ENCODE measurements around the gene ADAM22. TPM values are rescaled to one million over a fixed set of nuclear protein-coding genes. Genes with fewer than 3 reads are reported as not detected.

ADAM22 gene
- total and polyA plus RNA-seq, 4 experiments from 2014 or later = 0.21 to 7.7 (median 3.5) TPM

DNA sequence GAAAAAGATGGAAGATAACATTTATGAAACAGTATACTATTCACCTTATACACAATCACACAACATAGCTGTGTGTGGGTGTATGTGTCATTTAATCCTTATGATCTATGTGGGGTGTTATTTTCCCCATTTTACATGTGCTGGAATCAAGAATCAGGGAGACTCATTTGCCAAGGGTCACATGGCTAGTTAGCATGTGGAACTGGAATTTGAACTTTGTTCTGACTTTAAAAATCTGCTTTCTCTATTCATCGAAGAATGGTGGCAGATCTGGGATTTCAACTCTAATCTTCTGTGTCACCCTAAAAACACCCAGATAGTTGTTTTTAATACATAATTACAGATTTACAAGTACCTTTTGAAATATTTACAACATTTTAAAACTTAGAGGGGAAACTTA is 65.2 kb downstream of the ADAM22 start:
- ChIA-PET CTCF (ENCODE audit: partially characterized antibody) (no interaction called here), POLR2A (ENCODE audit: partially characterized antibody) (no interaction called here)
- Mint-ChIP-seq H3K4me1 (no peaks in the 10 kb centered on the region), H3K27ac (no peak overlapping the region), H3K4me3 (no peak overlapping the region), H3K27me3 (no peaks in the 10 kb centered on the region), H3K9me3 (no peaks in the 10 kb centered on the region), H3K36me3 (no peaks in the 10 kb centered on the region)
- intact Hi-C loops (cut with micrococcal nuclease) = no loop called here
- Histone ChIP-seq H3K9me3 (ENCODE audit: control insufficient read depth in 1 of 2, low read length in 2 of 2) (no peaks in the 10 kb centered on the region), H3K4me3 (ENCODE audit: low read length in 2 of 2) (no peak overlapping the region), H3K36me3 (ENCODE audit: insufficient read depth, low read length) (no peaks in the 10 kb centered on the region), H3K27me3 (ENCODE audit: insufficient read depth, low read length) (no peaks in the 10 kb centered on the region), H3K27ac (ENCODE audit: low read depth, low read length) (no peak overlapping the region), H3K4me1 (ENCODE audit: insufficient read depth, low read length) (no peaks in the 10 kb centered on the region)
- no peak for DNase-seq

DNA sequence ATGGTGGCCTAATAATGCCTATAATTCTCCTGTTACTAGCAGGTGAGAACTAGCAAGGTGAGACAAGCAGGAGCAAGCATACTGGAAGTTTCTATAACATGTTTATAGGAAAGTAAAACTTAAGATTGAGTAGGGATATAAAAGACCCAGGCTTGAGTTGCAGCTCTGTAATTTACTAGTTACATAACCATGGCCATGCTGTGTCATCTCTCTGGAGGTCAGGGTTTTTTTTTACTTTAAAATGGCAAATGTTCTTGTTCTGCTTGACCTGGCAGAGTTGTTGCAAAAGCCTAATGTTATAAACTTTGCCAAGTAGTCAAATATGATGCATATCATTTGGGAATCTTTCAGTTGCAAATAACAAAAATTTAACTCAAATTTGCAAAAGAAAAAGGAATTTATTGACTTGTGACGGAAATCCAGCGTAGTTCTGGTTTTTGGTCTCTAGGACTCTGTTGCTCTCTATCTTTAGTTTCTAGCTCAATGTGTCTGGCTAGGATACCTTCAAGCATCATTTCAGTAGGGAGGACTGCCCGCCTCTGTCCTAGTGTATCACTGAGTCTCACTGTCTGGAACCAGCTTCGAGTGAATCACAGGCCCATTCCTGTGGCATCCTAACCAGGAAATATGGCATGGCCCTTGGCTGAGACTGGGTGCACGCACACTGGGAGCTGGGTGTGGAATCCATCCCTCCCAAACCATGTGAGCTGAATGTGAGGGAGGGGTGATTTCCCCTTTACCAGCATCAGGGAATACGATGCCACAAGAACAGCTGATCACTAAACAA is 67.9 kb downstream of the ADAM22 start:
- no peak for DNase-seq
- Mint-ChIP-seq H3K4me3 (no peak overlapping the region), H3K4me1 (no peaks in the 10 kb centered on the region), H3K36me3 (no peaks in the 10 kb centered on the region), H3K27ac (no peak overlapping the region), H3K9me3 (no peaks in the 10 kb centered on the region), H3K27me3 (no peaks in the 10 kb centered on the region)
- H3K36me3 ChIP-seq (ENCODE audit: insufficient read depth, low read length) = no peaks in the 10 kb centered on the region
- H3K9me3 ChIP-seq (ENCODE audit: control insufficient read depth in 1 of 2, low read length in 2 of 2) = no peaks in the 10 kb centered on the region
- H3K4me3 ChIP-seq (ENCODE audit: low read length in 2 of 2) = no peak overlapping the region
- no peaks in the 10 kb centered on the region for H3K4me1 ChIP-seq (ENCODE audit: insufficient read depth, low read length)
- intact Hi-C loops (cut with micrococcal nuclease) = no loop called here
- H3K27ac ChIP-seq (ENCODE audit: low read depth, low read length) = no peak overlapping the region
- POLR2A ChIA-PET (ENCODE audit: partially characterized antibody) = no interaction called here
- H3K27me3 ChIP-seq (ENCODE audit: insufficient read depth, low read length) = no peaks in the 10 kb centered on the region
- CTCF ChIA-PET (ENCODE audit: partially characterized antibody) = no interaction called here

DNA sequence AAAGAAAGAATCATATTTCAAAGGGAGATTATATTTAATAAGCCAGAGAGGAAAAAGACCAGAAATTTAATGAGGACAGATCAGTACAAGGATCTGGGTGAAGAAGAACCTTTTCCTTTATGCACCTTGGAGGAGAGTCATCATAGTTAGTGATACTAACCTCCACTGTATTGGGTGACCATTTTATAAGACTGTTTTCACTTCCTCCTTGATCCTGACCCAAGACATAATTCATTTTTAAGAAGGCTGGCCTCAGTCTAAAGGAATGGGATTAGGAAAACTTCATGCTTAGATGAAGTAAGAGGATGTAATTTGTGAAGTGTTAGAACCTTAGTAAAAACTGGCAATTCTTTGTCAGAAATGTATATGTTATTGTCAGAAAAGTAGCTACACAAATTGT is 68.6 kb downstream of the ADAM22 start:
- CTCF ChIA-PET (ENCODE audit: partially characterized antibody) = no interaction called here
- Histone ChIP-seq H3K4me3 (ENCODE audit: low read length in 2 of 2) (no peak overlapping the region), H3K4me1 (ENCODE audit: insufficient read depth, low read length) (no peaks in the 10 kb centered on the region), H3K36me3 (ENCODE audit: insufficient read depth, low read length) (no peaks in the 10 kb centered on the region), H3K27ac (ENCODE audit: low read depth, low read length) (no peak overlapping the region), H3K27me3 (ENCODE audit: insufficient read depth, low read length) (no peaks in the 10 kb centered on the region), H3K9me3 (ENCODE audit: control insufficient read depth in 1 of 2, low read length in 2 of 2) (no peaks in the 10 kb centered on the region)
- H3K27ac Mint-ChIP-seq = no peak overlapping the region
- H3K27me3 Mint-ChIP-seq = no peaks in the 10 kb centered on the region
- no peaks in the 10 kb centered on the region for H3K9me3 Mint-ChIP-seq
- no peaks in the 10 kb centered on the region for H3K4me1 Mint-ChIP-seq
- intact Hi-C loops (cut with micrococcal nuclease) = no loop called here
- no peaks in the 10 kb centered on the region for H3K36me3 Mint-ChIP-seq
- H3K4me3 Mint-ChIP-seq = no peak overlapping the region
- DNase-seq = no peak
- POLR2A ChIA-PET (ENCODE audit: partially characterized antibody) = no interaction called here

DNA sequence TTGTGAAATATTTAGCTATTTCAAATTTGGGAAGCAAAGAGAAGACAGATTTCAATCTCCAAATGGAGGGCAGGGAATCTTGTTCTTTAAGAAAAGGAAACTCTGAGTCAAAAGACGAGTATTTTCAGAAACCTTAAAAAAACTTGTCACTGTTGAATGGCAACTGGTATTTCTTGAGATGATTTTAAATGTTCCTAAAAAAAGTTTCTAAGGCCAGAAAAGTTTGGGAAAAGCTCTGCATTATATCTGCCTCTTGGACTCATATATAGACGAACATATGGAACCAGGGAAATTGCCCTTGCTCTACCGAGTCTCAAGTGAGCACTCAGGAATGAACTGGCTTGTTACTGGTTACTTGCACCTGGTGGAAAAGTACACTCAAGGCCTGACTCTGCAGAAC is 69.5 kb downstream of the ADAM22 start:
- DNase-seq = no peak
- Histone ChIP-seq H3K36me3 (ENCODE audit: insufficient read depth, low read length) (no peaks in the 10 kb centered on the region), H3K27me3 (ENCODE audit: insufficient read depth, low read length) (no peaks in the 10 kb centered on the region), H3K4me1 (ENCODE audit: insufficient read depth, low read length) (no peaks in the 10 kb centered on the region), H3K9me3 (ENCODE audit: control insufficient read depth in 1 of 2, low read length in 2 of 2) (no peaks in the 10 kb centered on the region), H3K4me3 (ENCODE audit: low read length in 2 of 2) (no peak overlapping the region), H3K27ac (ENCODE audit: low read depth, low read length) (no peak overlapping the region)
- no peaks in the 10 kb centered on the region for H3K9me3 Mint-ChIP-seq
- ChIA-PET POLR2A (ENCODE audit: partially characterized antibody) (no interaction called here), CTCF (ENCODE audit: partially characterized antibody) (no interaction called here)
- H3K27me3 Mint-ChIP-seq = no peaks in the 10 kb centered on the region
- intact Hi-C loops (cut with micrococcal nuclease) = no loop called here
- H3K4me3 Mint-ChIP-seq = no peak overlapping the region
- no peak overlapping the region for H3K27ac Mint-ChIP-seq
- H3K4me1 Mint-ChIP-seq = no peaks in the 10 kb centered on the region
- no peaks in the 10 kb centered on the region for H3K36me3 Mint-ChIP-seq

DNA sequence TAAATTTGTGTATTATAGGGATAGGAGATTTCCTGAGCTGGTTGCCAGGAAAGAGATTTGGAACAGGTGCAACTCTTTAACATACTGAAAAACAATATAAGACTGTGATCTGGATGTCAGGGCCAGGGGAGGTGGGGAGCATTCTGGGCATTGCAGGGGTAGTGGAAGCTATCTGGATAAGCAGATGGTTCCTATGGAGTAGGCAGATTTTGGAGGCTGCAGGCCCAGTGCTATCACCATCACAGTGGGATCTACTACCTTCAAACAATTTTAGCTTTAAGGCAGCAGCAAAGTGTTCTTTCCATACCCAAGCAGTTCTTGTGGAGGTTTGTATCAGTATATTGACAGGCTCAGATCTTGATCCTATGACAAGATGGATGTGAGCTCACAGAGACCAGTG is 71.1 kb downstream of the ADAM22 start:
- no peaks in the 10 kb centered on the region for H3K9me3 ChIP-seq (ENCODE audit: control insufficient read depth in 1 of 2, low read length in 2 of 2)
- Mint-ChIP-seq H3K36me3 (no peaks in the 10 kb centered on the region), H3K9me3 (no peaks in the 10 kb centered on the region), H3K4me1 (no peaks in the 10 kb centered on the region), H3K27me3 (no peaks in the 10 kb centered on the region), H3K27ac (no peak overlapping the region), H3K4me3 (no peak overlapping the region)
- H3K27me3 ChIP-seq (ENCODE audit: insufficient read depth, low read length) = no peaks in the 10 kb centered on the region
- CTCF ChIA-PET (ENCODE audit: partially characterized antibody) = no interaction called here
- no peaks in the 10 kb centered on the region for H3K36me3 ChIP-seq (ENCODE audit: insufficient read depth, low read length)
- no peak overlapping the region for H3K4me3 ChIP-seq (ENCODE audit: low read length in 2 of 2)
- POLR2A ChIA-PET (ENCODE audit: partially characterized antibody) = no interaction called here
- DNase-seq = no peak
- H3K4me1 ChIP-seq (ENCODE audit: insufficient read depth, low read length) = no peaks in the 10 kb centered on the region
- no peak overlapping the region for H3K27ac ChIP-seq (ENCODE audit: low read depth, low read length)
- intact Hi-C loops (cut with micrococcal nuclease) = no loop called here

DNA sequence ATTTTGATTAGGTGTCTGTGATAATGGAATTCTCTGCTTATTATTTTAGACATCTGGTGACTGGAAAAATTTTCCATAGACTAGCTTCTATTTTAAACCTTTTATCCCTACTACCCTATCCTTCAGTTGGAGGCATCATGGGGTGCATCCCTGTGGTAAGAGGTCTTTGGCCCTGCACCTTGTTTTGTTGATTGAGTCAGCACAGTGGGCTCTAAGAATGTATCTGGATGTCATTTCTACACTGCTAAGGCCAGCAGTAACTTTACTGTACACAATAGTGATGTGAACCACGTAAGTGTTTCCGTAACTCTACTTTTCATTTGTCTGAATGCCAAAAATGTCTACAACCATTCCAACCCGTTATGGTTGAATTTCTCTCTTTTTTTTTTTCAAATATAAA is 75.6 kb downstream of the ADAM22 start:
- Mint-ChIP-seq H3K27ac (no peak overlapping the region), H3K4me1 (no peaks in the 10 kb centered on the region), H3K36me3 (no peaks in the 10 kb centered on the region), H3K4me3 (no peak overlapping the region), H3K27me3 (no peaks in the 10 kb centered on the region), H3K9me3 (no peaks in the 10 kb centered on the region)
- Histone ChIP-seq H3K27me3 (ENCODE audit: insufficient read depth, low read length) (no peaks in the 10 kb centered on the region), H3K9me3 (ENCODE audit: control insufficient read depth in 1 of 2, low read length in 2 of 2) (no peaks in the 10 kb centered on the region), H3K4me1 (ENCODE audit: insufficient read depth, low read length) (no peaks in the 10 kb centered on the region), H3K27ac (ENCODE audit: low read depth, low read length) (no peak overlapping the region), H3K4me3 (ENCODE audit: low read length in 2 of 2) (no peak overlapping the region), H3K36me3 (ENCODE audit: insufficient read depth, low read length) (no peaks in the 10 kb centered on the region)
- intact Hi-C loops (cut with micrococcal nuclease) = no loop called here
- no peak for DNase-seq
- POLR2A ChIA-PET (ENCODE audit: partially characterized antibody) = no interaction called here
- CTCF ChIA-PET (ENCODE audit: partially characterized antibody) = no interaction called here

DNA sequence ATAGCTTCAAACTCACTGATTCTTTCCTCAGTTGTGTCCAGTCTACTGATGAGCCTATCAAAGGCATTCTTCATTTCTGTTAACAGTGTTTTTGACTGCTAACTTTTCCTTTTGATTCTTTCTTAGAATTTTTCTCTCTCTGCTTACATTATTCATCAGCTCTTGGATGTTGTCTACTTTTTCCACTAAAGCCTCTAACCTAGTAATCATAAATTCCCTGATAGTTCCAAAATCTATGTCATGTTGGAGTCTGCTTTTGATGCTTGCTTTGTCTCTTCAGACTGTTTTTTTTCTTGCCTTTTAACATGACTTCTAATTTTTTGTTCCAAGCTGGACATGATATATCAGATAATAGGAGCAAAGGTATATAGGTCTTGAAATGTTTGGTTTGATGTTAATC is 78.0 kb downstream of the ADAM22 start:
- no peaks in the 10 kb centered on the region for H3K9me3 ChIP-seq (ENCODE audit: control insufficient read depth in 1 of 2, low read length in 2 of 2)
- Mint-ChIP-seq H3K4me3 (no peak overlapping the region), H3K36me3 (no peaks in the 10 kb centered on the region), H3K9me3 (no peaks in the 10 kb centered on the region), H3K27ac (no peak overlapping the region), H3K4me1 (no peaks in the 10 kb centered on the region), H3K27me3 (no peaks in the 10 kb centered on the region)
- no peaks in the 10 kb centered on the region for H3K27me3 ChIP-seq (ENCODE audit: insufficient read depth, low read length)
- H3K4me3 ChIP-seq (ENCODE audit: low read length in 2 of 2) = no peak overlapping the region
- no peaks in the 10 kb centered on the region for H3K36me3 ChIP-seq (ENCODE audit: insufficient read depth, low read length)
- ChIA-PET POLR2A (ENCODE audit: partially characterized antibody) (no interaction called here), CTCF (ENCODE audit: partially characterized antibody) (interaction anchor here (0.6 kb wide), 1 partner anchor 1410 kb away, joined by 3 read pairs; no protein-coding TSS in a partner anchor)
- no peak overlapping the region for H3K27ac ChIP-seq (ENCODE audit: low read depth, low read length)
- intact Hi-C loops (cut with micrococcal nuclease) = no loop called here
- no peaks in the 10 kb centered on the region for H3K4me1 ChIP-seq (ENCODE audit: insufficient read depth, low read length)
- no peak for DNase-seq

DNA sequence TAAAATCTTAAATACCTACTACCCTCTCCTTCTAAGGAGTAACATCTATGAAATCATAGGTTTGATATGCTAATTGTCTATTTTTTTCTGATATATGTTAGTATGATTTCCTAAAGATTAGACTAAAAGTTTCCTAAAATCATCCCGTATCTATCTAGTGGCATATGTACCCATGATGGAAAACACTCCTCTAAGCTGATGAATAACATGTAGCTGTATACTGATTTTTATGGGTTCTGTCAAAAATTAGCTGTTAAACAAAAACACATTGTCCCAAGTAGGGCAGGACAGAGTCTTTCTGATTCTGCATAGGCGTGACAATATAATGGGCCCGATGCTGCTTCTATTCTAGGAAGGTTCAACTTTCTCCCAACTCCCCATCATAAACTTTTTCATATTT is 79.9 kb downstream of the ADAM22 start:
- H3K36me3 Mint-ChIP-seq = no peaks in the 10 kb centered on the region
- H3K27me3 Mint-ChIP-seq = no peaks in the 10 kb centered on the region
- Histone ChIP-seq H3K36me3 (ENCODE audit: insufficient read depth, low read length) (no peaks in the 10 kb centered on the region), H3K4me1 (ENCODE audit: insufficient read depth, low read length) (no peaks in the 10 kb centered on the region), H3K9me3 (ENCODE audit: control insufficient read depth in 1 of 2, low read length in 2 of 2) (no peaks in the 10 kb centered on the region), H3K4me3 (ENCODE audit: low read length in 2 of 2) (no peak overlapping the region), H3K27ac (ENCODE audit: low read depth, low read length) (no peak overlapping the region), H3K27me3 (ENCODE audit: insufficient read depth, low read length) (no peaks in the 10 kb centered on the region)
- no peak overlapping the region for H3K27ac Mint-ChIP-seq
- intact Hi-C loops (cut with micrococcal nuclease) = no loop called here
- CTCF ChIA-PET (ENCODE audit: partially characterized antibody) = no interaction called here
- H3K9me3 Mint-ChIP-seq = no peaks in the 10 kb centered on the region
- DNase-seq = no peak
- no peak overlapping the region for H3K4me3 Mint-ChIP-seq
- no peaks in the 10 kb centered on the region for H3K4me1 Mint-ChIP-seq
- POLR2A ChIA-PET (ENCODE audit: partially characterized antibody) = no interaction called here

Measured in CD4-positive, alpha-beta memory T cell (primary cell).